GM21515 (cell line): Measurements from ENCODE around the gene LRRC2.
"Not testable (repeated sequence)": the region's sequence is repeated elsewhere in the genome, so short reads cannot be mapped to it uniquely, and the experiment has no call there.

Source experiments
- ATAC-seq: cut with Tn5 transposase; IDR thresholded peaks from one replicate; pipeline ENCODE4 v1.9.1; 2021; ENCODE audit not compliant: unreplicated experiment

Gene LRRC2

DNA sequence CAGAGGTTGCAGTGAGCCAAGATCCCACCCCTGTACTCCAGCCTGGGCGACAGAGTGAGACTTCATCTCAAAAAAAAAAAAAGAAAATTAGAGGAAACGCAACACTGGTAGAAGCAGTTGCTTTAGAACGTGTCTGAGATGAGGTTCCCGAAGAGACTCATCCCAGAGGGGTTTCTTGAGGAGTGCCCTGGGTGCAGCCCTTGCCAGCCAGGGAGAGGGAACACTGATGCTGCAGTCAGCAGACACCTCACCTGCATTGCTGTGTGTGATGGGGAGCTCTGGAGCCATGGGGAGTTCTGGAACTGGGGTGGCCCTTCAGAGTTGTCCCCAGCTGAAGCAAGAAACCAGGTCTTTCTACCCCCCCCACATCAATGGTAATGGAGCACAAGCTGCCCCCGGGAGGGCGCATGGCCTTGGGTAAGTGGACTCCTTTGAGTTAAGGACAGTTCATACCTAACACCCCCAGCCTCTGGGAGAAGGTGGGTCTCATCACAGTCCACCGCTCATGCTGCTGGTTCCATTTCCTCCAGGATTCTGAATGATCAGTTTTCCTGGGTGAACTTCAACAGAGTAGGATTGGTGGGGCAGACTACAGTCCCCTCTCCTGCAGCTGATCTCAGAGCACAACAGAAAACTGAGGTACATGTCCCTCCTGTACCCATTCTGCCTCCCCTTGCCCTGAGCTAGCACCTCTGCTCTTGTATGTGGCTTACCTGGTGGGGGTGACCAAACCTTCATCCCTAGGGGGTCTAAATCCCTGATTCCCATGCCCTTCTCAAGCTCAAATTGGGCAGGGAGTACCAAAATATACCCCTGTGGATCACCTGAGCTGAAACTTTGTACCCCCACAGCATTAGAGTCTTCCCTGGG is 18.7 kb upstream of the LRRC2 start:
- no peak for ATAC-seq

DNA sequence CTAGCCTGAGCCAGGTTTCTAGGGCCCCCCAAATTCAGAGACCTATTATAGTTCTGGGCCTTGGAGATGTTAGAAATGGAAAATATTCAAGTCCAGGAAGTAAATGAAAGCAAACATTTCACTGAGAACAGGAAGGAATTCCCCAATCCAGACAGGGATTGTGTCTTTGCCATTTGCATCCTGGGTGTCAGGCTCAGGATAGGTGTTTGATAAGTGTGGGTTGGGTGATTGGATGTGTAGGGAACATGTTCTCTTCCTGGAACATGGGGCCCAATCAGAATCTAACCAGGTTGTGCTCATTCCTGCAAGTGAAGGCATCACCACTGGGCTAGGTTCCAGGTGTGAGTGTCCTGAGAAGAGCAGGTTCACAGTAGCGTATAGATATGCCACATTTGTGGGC is 14.6 kb upstream of the LRRC2 start:
- ATAC-seq = no peak

DNA sequence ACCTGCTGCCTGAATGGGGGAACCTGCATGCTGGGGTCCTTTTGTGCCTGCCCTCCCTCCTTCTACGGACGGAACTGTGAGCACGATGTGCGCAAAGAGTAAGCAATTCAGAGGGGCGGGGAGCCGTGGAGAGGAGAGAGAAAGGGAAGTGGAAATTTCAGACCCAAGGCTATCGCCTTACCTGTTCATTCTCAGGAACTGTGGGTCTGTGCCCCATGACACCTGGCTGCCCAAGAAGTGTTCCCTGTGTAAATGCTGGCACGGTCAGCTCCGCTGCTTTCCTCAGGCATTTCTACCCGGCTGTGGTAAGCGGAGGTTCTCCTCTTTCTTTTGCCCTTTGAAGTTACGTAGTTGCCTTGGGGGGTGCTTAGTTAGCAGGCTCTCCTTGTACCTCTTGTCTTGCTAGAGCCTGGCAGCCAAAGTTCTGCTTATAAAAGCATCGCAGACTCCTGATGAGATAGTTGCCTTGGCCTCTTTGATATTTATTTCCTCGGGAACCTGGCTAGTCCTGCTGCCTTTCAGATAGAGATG is 13.7 kb upstream of the LRRC2 start:
- ATAC-seq = no peak

DNA sequence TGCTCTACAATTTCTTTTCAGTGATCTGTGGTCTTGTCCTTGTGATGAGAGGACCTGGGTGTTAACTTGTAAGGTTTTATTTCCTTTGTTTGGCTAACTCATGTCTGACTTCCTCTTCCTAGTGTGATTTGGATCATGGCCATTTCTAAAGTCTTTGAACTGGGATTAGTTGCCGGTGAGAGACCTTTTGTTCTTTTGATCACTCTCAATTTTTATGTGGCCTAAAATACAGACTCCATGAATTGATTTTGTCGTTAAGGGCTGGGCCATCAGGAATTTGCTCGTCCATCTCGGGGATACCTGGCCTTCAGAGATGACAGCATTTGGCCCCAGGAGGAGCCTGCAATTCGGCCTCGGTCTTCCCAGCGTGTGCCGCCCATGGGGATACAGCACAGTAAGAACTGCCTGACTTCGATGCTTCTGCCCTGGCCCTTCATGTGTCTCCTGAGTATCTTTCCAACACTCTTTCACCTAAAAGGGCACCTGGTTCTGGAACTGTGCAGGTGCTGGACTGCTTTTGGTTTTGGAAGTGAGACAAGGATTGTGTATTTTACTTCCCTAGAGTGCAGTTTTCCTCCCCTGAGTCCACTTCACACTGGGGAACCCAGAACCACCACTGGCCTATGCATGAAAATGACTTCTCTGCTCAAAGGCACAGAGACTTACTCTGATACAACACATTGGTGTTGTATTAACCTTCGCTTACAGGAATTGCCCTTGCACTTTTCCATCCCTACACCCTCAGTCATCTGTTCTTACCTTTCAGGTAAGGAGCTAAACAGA is 13.1 kb upstream of the LRRC2 start:
- ATAC-seq = no peak

DNA sequence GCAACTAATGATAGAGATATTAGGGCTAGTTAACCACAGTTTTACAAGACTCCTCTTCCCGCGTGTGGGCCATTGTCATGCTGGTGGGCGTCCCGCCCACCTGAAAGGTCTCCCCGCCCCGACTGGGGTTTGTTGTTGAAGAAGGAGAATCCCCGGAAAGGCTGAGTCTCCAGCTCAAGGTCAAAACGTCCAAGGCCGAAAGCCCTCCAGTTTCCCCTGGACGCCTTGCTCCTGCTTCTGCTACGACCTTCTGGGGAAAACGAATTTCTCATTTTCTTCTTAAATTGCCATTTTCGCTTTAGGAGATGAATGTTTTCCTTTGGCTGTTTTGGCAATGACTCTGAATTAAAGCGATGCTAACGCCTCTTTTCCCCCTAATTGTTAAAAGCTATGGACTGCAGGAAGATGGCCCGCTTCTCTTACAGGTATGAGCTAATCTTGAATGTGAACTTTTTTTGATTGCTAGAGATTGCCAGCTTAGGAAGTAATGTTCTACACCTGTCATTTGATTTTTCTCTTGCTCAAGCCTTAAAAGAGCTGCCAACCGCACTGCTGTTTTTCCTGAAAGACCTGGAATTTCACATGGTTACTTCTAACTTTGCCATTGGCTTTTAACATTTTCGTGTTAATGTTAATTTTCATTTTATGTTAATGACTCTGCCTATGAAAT is 11.6 kb upstream of the LRRC2 start:
- ATAC-seq = not testable (repeated sequence)

DNA sequence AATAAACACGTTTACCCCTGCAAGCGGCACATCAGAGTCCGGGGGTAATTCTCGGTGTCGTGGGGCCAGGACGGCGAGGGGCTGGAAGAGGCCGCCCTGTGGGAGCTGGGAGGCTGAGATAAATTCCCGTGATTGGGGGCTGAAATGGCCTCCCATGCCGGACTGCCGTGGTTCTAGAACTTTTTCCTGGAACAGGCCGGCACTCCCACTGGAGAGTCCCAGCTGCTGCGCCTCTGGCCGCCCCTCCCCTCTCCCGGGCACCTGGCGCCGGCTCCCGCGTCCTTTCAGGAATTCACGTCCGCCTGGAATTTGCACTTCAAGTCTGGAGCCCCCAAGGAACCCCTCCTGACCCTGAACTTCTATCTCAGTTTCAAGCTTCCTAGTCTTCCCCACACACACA is 10.8 kb upstream of the LRRC2 start:
- no peak for ATAC-seq

DNA sequence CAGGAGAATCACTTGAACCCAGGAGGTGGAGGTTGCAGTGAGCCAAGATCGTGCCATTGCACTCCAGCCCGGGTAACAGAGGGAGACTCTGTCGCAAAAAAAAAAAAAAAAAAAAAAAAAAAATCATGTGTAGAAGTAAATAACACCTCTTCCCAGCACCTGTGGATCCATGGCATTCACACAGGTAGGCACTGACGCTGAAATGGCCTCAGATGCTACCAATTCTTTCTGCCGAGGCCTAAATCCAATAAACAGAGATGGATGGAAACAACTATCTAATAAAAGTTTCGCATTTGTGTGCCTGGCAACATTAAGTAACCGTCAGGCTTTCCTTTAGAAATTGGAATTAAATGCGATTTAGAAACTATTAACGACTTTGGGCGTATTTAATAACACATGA is 10.3 kb upstream of the LRRC2 start:
- ATAC-seq = no peak

DNA sequence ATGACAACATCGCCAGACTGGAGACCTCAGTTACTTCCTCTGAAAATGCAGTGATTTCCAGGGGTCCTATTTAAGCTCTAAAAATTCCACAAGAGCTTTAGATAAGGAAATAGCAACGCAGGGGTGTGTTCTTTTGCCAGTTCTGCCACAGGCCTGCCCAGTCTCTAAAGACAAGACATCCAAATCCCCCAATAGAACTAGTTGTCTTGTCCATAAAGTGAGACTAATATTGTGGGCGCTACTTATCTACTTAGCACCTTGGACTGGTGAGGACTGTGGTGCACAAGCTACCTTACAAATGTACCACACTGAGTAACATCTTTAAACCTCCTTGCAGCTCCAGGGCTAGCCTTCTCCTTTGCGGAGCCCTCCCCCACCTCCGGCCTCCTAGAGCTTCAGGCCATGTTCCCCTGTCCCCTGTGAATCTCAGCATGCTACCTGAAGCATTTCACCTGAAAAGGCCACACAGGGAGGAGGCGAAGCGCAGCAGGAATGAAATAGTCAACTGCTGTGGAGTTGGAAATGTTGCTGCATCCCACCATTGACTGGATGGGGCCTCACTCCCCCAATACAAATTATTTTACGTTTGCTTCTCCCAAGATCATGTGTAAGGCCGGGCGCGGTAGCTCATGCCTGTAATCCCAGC is 9.6 kb upstream of the LRRC2 start:
- ATAC-seq = no peak

DNA sequence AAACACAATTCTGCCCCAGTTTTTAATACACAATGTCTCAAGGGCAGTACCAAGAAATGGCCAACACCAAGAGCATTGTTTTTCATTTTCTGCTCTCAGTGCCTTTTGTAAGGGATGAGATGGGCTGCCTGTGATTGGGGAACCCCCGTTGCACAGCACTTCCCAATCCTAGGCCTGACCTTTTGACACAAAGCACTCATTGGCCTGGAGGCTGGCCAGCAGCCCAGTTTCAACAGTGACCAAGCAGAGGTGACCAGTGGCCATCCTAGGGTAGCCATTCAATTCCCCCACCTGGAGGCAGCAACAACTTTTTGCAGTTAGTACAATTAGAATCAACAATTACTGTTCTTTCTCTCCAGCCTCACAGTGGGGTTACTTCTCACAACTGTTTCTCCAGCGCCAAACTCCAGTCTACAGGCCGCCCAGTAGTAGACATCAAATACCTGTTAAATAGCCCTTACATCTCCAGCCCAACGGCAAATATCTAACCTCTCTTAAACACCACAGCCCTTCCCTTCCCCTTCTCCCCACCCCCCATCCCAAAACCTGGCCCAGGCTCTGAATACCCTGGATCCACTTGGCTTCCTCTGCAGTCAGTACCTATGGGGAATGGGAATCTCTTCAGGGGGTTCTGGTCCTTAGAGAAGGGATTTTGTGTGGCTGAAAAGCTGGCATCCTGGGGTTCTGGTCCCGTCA is 8.9 kb upstream of the LRRC2 start:
- no peak for ATAC-seq

DNA sequence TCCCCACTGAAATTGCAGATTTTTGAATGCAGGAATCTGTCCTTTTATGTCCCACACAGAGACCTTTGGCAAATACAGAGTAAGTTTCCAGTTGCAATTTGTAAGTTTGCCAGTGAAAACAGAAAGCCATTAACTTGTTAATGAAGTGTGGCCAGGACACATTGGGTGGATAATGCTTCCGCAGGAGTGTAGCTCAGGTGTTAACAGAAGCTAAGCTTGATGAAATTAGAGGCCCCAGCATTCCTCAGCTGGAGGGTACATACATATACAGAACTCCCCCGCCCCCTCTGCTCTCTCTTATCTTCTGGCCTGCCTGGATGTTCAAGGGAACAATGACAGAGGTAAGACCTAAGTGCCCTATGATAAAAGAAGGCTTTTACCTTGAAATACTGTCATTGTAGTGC is 8.1 kb upstream of the LRRC2 start:
- no peak for ATAC-seq

DNA sequence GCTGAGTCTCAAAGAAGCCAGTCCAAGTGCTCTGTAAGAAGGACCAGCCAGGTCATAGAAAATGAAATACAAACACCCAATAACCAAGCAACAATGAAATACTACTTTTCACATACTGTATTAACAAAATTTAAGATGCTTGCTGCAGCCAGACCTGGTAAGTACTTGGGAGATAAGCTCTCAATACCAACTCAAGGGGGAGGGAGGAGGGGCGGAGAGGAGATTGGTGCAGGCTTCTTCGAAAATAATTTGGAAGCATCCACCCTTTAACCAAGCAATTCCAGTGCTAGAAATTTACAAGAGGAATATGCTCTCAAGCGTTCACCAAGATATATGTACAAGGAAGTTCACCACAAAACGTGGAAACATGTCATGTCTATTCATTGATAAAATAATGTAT is 7.6 kb upstream of the LRRC2 start:
- no peak for ATAC-seq

DNA sequence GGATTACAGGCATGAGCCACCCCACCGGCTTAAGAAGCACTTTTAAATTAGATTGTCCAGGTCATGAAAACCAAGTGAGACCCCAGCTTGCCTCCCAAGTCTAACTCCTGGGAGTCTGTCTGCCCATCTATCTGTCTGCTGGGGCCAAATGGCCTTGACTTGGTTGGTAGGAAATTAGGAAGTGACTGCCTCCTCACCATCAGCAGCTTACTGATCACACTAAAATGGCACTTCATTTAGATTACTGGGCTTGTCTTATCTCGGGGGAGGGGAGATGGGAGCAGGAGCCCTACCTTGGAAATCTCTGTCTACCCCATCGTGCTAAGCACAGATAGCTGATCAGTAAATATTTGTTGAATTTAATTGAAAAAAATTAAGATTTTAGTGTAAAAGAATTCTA is 5.6 kb upstream of the LRRC2 start:
- no peak for ATAC-seq

DNA sequence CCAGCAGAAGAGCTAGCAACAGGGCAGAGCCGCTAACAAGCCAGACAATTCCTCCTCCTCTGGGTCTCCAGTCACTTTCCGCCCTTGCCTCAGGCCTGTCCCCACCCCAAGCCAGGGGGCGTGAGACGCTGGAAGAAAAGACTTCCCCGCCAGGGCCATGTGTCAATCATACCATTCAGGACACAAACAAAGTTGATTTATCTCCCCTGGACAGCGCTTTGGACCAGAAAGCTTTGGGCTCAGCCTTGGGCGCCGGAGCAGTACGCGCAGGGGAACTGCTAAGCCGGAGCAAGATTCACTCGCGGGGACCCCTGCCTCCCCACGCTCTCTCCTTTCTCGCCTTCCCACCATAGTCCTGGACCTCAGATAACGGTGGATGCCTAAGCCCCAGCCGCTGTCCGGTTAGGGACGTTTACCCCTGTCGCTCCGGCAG is 479 bp downstream of the LRRC2 start:
- no peak for ATAC-seq

DNA sequence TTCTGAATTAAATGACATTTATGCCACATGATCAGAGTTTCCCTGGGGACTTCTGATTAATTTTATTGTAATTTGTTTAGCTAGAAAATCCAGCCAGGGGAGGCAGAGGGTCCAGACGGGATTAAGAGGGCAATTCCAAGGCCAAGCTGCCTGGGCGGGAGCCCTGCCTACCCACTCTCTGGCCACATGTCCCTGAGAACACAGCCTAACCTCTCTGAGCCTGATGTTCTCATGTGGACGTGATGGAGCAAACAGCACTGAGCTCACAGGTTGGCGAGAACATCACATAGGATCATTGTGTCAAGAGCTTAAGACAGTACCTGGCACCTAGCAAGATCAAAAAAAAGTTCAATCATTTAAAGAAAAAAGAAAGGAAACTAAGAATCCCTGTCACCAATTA is 1.0 kb downstream of the LRRC2 start:
- ATAC-seq = no peak

DNA sequence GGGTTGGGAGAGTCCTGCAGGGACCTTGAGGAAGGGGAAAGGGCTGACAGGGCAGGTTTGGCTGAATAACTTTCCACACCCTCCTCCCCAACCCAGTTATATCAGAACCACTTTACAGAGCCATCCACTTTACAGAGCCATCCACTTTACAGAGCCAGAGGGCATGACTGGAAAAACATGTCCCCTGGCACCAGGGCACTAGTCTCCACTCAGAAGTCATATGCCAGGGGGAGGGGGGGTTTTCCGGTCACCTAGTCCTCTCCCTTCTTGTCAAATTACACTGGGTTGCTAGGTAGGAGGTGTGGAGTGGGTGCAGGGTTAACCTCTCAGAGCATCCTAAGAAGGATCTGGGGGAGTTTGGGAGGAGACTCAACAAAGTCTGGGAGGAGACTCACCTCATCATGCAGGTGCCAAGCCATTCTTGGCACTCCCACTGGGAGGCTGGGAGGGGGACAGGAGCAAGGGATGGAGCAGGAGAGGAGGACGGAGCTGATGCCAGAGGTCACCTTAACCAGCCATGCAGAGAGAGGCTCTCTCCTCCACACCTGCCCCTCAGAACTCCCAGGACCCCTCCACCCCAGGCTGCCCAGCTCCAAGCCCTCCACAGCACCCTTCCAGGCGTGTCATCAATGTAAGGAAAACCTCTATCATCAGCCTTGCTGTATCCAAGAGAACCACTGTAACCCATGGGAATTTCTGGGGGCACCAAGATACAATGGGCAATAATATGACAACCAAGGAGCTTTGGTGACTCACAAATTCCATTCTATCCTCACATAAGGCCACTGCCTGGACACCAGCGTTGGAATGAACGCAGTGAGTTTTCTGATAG is 1.7 kb downstream of the LRRC2 start:
- no peak for ATAC-seq

DNA sequence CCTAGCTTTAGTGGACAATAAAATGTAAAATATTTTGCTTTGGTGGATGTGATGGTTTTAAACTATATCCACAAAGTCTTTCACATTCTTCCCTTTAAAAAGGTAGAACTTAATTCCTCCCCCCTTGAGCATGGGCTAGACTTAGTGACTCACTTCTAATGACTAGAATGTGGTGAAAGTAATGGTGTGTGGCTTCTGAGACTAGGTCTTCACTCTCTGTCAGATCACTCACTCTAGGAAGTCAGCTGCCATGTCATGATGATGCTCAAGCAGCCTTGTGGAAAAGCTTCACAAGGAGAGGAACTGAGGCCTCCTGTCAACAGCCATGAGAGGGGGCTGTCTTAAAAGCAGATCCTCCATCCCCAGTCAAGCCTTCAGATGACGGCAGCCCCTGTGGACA is 4.2 kb downstream of the LRRC2 start:
- ATAC-seq = no peak

DNA sequence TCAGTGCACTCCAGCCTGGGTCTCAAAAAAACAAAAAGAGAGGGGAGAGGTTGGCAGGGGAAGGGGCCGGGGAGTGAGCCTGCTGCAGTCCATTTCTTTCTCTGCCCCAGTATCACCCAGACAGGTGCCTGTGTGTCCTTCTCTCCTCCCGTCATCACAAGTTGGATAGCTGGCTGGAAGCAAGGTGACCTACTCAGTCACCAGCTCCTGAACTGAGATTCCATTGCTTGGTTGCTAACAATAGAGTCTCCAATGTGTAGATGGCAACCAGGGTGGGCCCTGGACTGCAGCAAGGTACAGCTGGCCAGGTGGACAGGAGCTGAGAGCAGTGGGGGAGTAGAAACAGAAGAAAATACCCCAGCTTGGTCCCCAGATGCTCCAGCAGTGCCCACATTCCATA is 4.6 kb downstream of the LRRC2 start:
- no peak for ATAC-seq

DNA sequence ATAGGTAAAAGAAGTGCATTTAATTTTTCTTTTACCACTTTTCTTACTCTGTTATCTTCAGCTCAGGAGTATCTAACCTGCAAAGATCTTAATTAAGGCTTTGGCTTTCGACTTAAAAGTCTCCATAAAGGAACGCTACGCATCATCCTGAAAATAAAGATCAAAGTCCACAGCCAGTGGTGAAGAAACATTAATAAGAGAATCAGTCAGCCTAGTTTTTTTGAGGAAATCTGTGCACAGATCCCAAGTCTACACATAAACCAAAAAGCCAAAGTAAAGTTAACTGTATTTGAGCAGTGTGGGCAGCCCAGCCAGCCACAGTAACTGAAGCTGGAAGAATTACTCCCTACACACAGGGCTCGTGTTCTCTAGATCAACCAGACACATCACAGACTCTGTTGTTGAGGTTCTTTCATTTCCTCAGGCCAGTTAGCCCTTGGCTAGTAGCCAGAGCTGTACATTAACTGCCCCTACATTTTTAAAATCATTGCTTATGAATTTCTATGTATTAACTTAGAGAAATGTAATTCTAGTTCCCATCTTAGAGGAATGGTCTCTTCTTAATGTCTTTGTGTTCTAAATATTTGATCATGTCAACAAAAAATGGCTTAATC is 6.9 kb downstream of the LRRC2 start:
- ATAC-seq = no peak
